Large intestine (tissue), 3 donors: ENCODE measurements around the gene CTSW. TPM values are rescaled to one million over a fixed set of nuclear protein-coding genes. Genes with fewer than 3 reads are reported as not detected.

Experiments
- DNase-seq, 2 donors: peaks; one replicate each; pipeline versions ENCODE4 v3.0.0 to v3.0.0-alpha.2; 2013
- H3K27ac ChIP-seq: one replicate; pipeline ENCODE4 v1.5.1; 2013; ENCODE audit warnings: low read length
- H3K27me3 ChIP-seq: 2 replicates; pipeline ENCODE4 v1.6.1; 2013; ENCODE audit warnings: low read length; ENCODE audit not compliant: control insufficient read depth, insufficient read depth
- H3K36me3 ChIP-seq: 2 replicates; pipeline ENCODE4 v1.6.1; 2013; ENCODE audit warnings: low read length; ENCODE audit not compliant: control insufficient read depth, insufficient read depth
- H3K4me1 ChIP-seq: one replicate; pipeline ENCODE4 v1.6.1; 2013; ENCODE audit warnings: low read length; ENCODE audit not compliant: control insufficient read depth, insufficient read depth
- H3K4me3 ChIP-seq: one replicate; pipeline ENCODE4 v1.5.1; 2013; ENCODE audit warnings: low read length
- H3K9me3 ChIP-seq: one replicate; pipeline ENCODE4 v1.6.1; 2013; ENCODE audit warnings: mild to moderate bottlenecking, low read depth, low read length, moderate library complexity; ENCODE audit not compliant: control insufficient read depth
- WGBS: methylation state at CpG from one replicate; pipeline ENCODE4 v1.1.5; 2013; ENCODE audit warnings: low lambda C conversion rate; ENCODE audit not compliant: insufficient coverage; 5-methylcytosine and 5-hydroxymethylcytosine counted together
- polyA plus RNA-seq: library from polyadenylated mRNA; unstranded; fragments of 120-200 nt; gene quantifications from one replicate; pipeline ENCODE4 v1.2.1, GENCODE V29; 2013

Gene CTSW
- polyA plus RNA-seq, 1 donor, result 2.4 TPM

DNA sequence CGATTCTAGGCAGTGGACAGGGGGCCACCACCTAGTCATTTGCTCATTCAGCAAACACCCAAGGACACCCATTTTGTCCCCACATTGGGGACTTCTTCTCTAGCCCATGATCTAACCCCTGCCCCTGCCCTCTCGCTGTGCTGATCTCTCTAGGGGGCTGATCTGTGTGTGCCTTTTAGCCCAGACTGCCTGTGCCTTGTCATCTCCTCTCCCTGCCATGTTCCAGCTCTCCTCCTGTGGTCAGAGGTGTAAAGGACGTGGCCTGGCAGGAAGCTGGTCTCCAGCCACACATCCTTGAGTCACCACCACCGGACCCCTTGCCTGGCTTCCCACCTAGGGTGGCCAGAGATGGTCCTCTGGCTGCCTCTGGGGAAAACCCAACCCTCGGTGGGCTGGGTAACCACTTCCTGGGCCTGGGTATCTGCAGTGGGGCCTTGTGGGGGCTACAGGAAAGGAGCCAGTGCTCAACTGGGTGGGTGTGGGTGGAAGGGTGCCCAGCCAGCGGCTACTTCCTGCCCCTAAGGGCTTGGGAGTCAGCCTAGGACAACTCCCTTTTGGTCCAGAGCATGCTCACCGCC is 1.3 kb downstream of the CTSW start:
- no peak for DNase-seq
- no peaks in the 10 kb centered on the region for H3K9me3 ChIP-seq
- H3K4me1 ChIP-seq, result peaks cover 16% of the 10 kb centered on the region
- no peak overlapping the region for H3K27ac ChIP-seq
- no CpG with 5 or more reads among the region's 7 CpGs for WGBS
- H3K36me3 ChIP-seq, result peaks cover 36% of the 10 kb centered on the region
- no peak overlapping the region for H3K4me3 ChIP-seq
- no peaks in the 10 kb centered on the region for H3K27me3 ChIP-seq

DNA sequence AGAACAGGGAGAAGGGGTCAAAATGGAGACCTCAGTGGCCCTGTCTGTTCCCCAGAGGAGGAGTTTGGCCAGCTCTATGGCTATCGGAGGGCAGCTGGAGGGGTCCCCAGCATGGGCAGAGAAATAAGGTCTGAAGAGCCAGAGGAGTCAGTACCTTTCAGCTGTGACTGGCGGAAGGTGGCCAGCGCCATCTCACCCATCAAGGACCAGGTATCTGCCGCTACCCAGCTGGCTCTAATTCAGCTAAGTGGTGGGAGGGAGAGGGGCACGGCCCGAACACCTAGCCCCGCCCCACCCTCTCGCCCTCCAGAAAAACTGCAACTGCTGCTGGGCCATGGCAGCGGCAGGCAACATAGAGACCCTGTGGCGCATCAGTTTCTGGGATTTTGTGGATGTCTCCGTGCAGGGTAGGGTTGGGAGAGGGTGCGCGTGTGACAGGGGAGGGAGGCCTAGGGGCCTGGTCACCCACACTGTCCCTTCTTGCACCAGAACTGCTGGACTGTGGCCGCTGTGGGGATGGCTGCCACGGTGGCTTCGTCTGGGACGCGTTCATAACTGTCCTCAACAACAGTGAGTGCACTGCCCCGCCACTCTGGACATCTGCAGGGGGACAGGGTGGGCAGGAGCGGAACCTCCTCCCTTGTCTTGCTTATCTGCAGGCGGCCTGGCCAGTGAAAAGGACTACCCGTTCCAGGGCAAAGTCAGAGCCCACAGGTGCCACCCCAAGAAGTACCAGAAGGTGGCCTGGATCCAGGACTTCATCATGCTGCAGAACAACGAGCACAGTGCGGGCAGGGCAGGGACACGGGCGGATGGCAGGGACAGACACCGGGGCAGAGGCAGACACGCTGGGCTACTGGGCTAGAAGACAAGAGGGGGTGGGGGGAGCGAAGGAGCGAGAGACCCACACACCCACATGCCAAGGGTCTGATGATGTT is 2.8 kb downstream of the CTSW start:
- Histone ChIP-seq H3K36me3 (peaks cover 42% of the 10 kb centered on the region), H3K27me3 (no peaks in the 10 kb centered on the region), H3K4me1 (peaks cover 28% of the 10 kb centered on the region), H3K4me3 (no peak overlapping the region), H3K9me3 (no peaks in the 10 kb centered on the region), H3K27ac (no peak overlapping the region)
- no peak for DNase-seq
- WGBS, result no CpG with 5 or more reads among the region's 30 CpGs

DNA sequence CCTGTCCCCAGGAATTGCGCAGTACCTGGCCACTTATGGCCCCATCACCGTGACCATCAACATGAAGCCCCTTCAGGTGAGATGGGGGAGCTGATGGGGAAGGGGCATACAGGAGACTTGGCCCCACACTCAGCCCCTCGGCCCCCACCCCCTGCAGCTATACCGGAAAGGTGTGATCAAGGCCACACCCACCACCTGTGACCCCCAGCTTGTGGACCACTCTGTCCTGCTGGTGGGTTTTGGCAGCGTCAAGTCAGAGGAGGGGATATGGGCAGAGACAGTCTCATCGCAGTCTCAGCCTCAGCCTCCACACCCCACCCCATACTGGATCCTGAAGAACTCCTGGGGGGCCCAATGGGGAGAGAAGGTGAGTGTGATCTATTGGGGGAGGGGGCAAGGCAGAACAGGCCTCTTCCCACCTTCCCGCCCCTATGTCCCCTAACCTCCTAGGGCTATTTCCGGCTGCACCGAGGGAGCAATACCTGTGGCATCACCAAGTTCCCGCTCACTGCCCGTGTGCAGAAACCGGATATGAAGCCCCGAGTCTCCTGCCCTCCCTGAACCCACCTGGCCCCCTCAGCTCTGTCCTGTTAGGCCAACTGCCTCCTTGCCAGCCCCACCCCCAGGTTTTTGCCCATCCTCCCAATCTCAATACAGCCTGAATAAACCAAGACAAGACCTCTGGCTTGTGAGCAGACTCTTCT is 3.6 kb downstream of the CTSW start:
- peaks cover 42% of the 10 kb centered on the region for H3K36me3 ChIP-seq
- peaks cover 31% of the 10 kb centered on the region for H3K4me1 ChIP-seq
- no peaks in the 10 kb centered on the region for H3K9me3 ChIP-seq
- no peak overlapping the region for H3K27ac ChIP-seq
- no CpG with 5 or more reads among the region's 13 CpGs for WGBS
- no peaks in the 10 kb centered on the region for H3K27me3 ChIP-seq
- no peak for DNase-seq
- H3K4me3 ChIP-seq, result no peak overlapping the region

DNA sequence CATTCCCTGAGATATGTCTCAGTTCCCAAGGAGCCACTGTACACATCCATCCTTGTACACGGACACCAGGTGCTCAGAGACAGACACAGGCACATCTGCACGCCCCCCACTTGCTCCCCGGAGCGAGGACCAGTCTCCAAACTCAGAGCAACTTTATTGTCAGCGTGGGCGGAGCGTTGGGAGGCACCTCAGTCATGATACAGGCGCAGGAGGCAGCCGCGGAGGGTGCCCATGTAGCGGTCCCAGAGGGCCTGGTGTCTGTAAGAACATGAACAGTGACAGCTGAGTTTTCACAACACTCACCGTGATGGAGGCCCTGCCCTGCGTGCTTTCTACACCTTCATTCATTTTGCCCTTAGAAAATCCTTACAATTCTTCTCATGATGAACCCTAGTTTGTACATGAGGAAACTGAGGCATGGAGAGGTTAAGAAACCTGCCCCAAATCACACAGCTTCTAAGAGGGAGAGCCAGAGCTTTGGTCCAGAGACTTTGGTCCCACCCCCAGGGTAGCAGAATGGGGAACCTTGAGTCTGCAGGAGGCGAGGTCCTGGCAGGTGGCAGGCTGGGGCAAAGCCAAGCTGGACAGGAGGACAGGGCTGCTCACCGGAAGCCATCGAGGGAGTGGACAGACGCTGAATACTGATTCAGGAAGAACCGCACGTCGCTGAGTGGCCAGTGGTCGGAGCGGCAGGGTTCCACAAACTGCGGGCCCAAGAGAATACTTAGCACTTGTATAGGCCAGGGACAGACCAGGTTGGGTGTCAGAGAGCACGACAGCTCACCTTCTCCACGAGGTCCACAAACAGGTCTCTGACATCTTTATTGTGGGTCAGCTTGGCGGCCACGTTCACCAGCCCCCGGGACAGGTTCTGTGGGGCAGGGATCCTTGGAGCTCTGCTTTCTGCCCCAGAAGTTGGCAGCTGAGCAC is 4.4 kb downstream of the CTSW start:
- Histone ChIP-seq H3K36me3 (peaks cover 42% of the 10 kb centered on the region), H3K27ac (no peak overlapping the region), H3K4me1 (peaks cover 36% of the 10 kb centered on the region), H3K27me3 (no peaks in the 10 kb centered on the region), H3K9me3 (no peaks in the 10 kb centered on the region), H3K4me3 (no peak overlapping the region)
- no CpG with 5 or more reads among the region's 28 CpGs for WGBS
- DNase-seq, result no peak

DNA sequence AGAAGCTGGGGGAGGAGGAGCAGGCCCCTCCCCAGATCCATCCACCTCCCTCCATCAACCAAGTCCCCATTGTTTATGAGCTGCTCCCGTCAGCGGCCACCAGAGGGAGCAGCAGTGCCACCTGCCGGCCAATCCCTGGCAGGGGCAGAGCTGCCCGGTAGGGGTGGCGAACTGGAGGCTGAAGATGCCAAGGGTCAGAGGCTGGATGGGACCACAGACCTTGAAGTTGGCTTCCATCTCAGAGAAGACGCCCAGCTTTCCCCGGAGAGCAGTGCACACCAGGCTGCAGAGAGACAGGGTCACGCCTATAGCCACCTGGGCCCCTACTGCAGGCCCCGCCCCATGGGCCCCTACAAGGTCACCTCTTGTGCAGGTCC is 5.1 kb downstream of the CTSW start:
- Histone ChIP-seq H3K27ac (no peak overlapping the region), H3K9me3 (no peaks in the 10 kb centered on the region), H3K36me3 (peaks cover 42% of the 10 kb centered on the region), H3K4me1 (peaks cover 40% of the 10 kb centered on the region), H3K4me3 (no peak overlapping the region), H3K27me3 (no peaks in the 10 kb centered on the region)
- no CpG with 5 or more reads among the region's 9 CpGs for WGBS
- DNase-seq, result peak; percentile 66 to 69

DNA sequence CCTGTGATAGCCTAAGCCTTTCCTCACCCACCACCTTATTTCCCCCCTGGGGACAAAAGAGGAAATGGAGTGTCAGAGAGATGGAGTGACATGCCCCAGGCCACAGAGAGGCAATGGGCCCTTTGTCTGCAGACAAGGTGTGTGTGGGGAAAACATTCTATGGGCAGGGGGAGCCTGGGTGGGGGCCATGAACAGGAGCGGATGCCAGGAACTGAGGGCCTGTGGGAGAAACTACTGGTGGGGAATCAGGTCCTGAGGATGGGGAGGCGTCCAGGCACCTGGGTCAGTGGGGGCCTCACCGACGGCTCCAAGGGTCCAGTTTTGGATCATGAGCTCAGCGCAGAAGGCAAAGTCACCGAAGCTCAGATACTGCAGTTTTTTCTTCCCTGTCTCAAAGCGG is 5.6 kb downstream of the CTSW start:
- H3K27me3 ChIP-seq, result no peaks in the 10 kb centered on the region
- H3K9me3 ChIP-seq, result no peaks in the 10 kb centered on the region
- no peak for DNase-seq
- H3K36me3 ChIP-seq, result peaks cover 42% of the 10 kb centered on the region
- no CpG with 5 or more reads among the region's 7 CpGs for WGBS
- H3K4me1 ChIP-seq, result peaks cover 45% of the 10 kb centered on the region
- peak overlapping the region; percentile 3 for H3K27ac ChIP-seq
- H3K4me3 ChIP-seq, result no peak overlapping the region

DNA sequence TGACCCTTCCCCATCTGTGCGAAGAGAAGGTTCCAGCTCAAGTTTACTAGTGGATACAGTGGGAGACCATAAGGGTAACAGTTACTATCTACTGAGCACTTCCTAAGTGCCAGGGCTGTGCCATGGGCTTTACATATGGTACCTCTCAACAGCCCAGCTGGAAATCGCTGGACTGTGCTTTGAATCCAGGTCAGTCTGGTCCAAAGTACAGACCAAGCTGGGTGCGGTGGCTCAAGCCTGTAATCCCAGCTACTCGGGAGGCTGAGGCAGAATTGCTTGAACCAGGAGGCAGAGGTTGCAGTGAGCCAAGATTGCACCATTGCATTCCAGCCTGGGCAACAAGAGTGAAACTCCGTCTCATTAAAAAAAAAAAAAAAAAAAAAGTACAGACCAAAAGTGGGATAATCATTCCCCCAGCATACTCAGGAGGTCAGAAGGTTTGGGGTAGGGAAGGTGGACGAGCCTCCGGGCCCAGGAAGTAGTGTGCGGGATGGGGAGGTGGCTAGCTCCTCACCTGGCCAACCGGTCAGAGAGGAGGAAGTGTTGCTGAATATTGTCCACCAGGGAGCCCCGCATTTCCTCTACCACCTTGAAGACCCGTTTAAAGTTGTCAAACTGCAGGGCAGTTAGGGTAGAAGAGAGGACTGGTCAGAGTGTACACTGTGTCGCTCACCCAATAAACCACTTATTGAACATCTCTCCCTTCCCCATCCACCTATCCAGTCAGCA is 6.3 kb downstream of the CTSW start:
- H3K27ac ChIP-seq, result peak overlapping the region; percentile 4
- no peaks in the 10 kb centered on the region for H3K27me3 ChIP-seq
- H3K36me3 ChIP-seq, result peaks cover 42% of the 10 kb centered on the region
- no peaks in the 10 kb centered on the region for H3K9me3 ChIP-seq
- H3K4me3 ChIP-seq, result no peak overlapping the region
- DNase-seq, result peak in 1 of 2 donors; percentile 42
- H3K4me1 ChIP-seq, result peaks cover 46% of the 10 kb centered on the region
- WGBS, result no CpG with 5 or more reads among the region's 12 CpGs

DNA sequence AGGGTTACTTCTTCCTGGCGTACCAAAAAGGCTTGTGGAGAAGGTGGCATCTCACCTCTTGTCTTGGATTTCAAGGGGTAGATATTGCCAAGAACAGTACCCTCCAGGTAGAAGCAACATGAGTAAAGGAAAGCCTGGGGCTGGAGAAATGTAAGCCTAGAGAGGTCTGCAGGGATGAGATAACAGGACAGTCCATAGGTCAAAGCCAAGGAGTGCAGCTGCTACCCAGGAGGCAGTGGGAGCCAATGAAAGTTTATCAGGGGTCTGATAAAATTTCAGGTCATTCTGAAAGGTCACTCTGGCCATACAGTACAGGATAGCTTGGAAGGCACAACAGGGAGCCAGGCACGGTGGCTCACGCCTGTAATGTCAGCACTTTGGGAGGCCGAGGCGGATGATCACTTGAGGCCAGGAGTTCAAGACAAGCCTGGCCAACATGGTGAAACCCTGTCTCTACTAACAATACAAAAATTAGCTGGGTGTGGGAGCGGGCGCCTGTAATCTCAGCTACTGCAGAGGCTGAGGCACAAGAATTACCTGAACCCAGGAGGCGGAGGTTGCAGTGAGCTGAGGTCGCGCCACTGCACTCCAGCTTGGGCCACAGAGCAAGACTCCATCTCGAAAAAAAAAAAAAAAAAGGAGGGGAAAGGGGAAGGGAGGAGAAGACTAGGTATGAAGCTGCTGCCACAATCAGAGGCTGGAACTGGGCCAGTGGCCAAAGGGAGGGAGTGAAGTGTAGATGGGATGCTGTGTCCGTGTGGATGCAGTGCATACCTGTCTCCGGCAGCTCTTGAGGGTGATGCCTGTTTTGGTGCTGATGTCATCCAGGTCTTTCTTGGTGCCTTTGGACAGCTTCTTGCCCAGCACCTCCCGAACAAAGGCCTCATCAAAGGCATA is 7.4 kb downstream of the CTSW start:
- peak overlapping the region; percentile 89 for H3K27ac ChIP-seq
- peaks cover 41% of the 10 kb centered on the region for H3K36me3 ChIP-seq
- WGBS, result no CpG with 5 or more reads among the region's 14 CpGs
- peak overlapping the region; percentile 78 for H3K4me3 ChIP-seq
- H3K9me3 ChIP-seq, result no peaks in the 10 kb centered on the region
- DNase-seq, result peak in 1 of 2 donors; percentile 60
- peaks cover 56% of the 10 kb centered on the region for H3K4me1 ChIP-seq
- H3K27me3 ChIP-seq, result no peaks in the 10 kb centered on the region

DNA sequence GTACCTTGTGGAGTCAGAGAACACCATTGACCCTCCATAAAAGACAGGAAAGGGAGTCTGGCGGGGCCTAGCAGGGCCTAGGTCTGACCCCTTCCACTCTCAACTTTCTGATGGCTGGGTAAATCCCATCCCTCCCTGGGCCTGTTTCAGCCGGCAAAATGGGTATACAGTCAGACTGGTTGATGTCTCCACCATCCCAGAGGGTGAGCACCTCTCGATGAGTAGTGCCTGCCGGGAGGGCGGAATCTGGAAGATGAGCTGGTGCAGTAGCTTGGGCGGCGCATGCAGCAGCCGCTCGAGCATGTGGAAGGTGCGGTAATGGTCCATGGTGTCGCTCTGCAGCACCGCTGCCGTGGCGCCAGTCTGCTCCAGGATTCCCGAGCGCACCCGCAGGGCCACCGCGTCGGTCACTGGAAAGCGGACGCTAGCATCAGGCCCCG is 8.1 kb downstream of the CTSW start:
- Histone ChIP-seq H3K4me1 (peaks cover 58% of the 10 kb centered on the region), H3K27me3 (no peaks in the 10 kb centered on the region), H3K9me3 (no peaks in the 10 kb centered on the region), H3K4me3 (peak overlapping the region; percentile 78), H3K27ac (peak overlapping the region; percentile 89), H3K36me3 (peaks cover 34% of the 10 kb centered on the region)
- whole genome bisulfite sequencing, result no CpG with 5 or more reads among the region's 23 CpGs
- no peak for DNase-seq
